GM10847 (cell line): Measurements from ENCODE around the gene CRYGS.

Experiments
- POLR2A ChIP-seq: IDR thresholded peaks from 2 replicates; pipeline ENCODE4 v1.6.1; 2011; ENCODE audit not compliant: insufficient read length; ENCODE audit errors: extremely low read depth

The CRYGS gene

DNA sequence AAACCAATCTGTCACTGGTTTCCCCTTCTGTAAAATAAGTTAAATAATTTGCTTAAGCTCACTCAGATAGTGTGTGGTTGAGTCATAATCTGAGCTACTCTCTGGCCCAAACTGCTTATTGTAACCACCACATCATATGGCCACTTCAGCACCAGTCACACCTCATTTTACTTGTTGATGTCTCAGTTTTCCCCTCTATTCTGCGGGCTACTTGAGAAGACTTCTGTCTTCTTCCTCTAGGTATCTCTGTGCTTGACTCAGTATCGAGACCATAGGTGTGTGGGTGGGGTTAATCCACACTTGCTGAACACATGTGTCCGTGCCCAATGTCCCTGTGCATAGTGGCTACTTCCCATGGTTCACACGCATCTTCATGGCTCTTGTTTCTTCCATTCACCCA lies 32.9 kb downstream of the CRYGS start:
- TF ChIP-seq POLR2A, result no peak

GRCh38 chr3:186510374-186511079 lies 33.7 kb downstream of the CRYGS start:
- TF ChIP-seq POLR2A, result no peak

DNA sequence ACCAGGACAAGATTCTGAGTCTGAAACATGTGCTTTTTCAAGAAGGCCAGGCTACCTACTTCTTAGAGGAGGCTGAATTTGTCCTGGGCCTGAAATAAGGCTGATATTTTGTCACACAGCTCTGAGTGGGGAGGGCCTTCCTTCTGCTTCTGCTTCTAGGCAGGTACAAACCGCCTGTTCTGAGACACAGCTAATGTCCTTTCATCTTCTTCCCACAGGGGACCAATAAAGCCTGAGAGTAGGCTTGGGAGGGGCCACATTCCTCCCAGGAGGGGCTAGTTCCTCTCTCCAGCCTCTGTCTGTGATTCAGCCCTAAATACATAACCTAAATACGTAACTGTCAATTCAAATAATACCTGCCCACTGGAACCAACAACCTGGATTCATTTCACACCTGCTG lies 34.8 kb downstream of the CRYGS start:
- no peak for TF ChIP-seq POLR2A

DNA sequence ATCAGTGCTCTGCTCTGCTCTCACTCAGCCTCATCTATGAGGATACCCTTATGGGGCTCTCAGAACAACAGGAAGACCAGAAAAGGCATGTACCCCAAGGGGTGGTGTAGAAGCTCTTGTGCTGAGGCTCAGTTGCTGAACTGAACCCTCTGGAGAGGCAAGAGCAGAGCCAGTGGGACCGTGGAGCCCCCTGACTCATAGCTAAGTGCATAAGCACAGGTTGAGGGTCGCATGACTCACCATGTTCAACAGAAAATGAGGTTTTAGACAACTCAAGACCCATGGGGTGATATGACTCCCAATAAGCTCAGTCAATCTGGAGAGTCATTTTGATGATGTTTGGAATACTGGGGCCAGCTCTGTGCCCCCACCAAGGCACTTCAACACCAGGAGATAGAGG lies 37.3 kb downstream of the CRYGS start:
- TF ChIP-seq POLR2A, result no peak

DNA sequence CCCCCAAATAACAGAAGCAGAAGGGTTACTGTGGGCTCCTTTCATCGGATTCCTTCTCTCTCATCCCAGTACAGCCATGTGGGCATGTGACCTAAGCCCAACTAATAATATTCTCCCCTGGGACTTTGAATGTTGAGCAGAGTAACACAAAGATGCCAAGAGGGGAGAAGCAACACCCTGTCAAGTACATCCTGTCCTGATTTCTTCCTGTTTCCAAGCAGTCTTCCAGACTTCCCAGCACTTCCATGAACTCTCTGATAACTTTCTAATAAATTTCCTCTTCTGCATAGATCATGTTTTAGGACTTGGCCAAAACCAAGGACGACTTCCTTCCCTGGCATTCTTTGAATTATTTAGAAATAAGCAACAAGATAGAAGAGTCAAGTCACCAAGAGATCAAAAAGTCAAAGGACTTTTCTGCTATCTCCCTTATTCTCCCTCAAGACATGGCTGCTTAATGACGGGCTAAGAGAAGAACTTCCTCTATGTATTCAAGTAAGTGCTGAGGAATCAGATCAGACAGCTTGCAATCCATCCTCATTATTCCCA lies 37.9 kb downstream of the CRYGS start:
- TF ChIP-seq POLR2A, result no peak

DNA sequence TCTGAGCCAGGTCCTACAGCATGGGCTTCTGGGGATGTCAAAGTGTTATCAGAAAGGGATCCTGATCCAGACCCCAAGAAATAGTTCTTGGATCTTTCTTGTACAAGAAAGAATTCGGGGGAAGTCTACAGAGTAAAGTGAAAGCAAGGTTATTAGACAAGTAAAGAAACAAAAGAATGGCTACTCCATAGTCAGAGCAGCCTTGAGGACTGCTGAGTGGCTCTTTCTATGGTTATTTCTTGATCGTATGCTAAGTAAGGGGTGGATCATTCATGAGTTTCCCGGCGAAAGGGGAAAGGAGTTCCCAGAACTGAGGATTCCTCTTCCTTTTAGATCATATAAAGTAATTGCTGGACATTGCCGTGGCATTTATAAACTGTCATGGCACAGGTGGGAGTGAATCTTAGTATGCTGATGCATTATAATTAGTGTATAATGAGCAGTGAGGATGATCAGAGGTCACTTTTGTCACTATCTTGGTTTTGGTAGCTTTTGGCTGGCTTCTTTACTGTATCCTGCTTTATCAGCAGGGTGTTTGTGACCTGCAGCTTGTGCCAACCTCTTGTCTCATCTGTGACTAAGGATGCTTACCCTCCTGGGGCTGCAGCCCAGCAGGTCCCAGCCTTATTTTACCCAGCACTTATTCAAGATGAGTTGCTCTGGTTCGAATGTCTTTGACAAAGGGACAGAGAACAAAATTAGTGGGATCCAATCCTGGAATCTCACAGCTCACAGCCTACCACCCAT lies 41.0 kb downstream of the CRYGS start:
- TF ChIP-seq POLR2A, result no peak

- TF ChIP-seq POLR2A, result no peak
These were observed 41.8 kb downstream of the CRYGS start for GRCh38 chr3:186502138-186502948.

GRCh38 chr3:186497608-186498007 lies 46.6 kb downstream of the CRYGS start:
- TF ChIP-seq POLR2A, result no peak

- no peak for TF ChIP-seq POLR2A
These were observed 47.5 kb downstream of the CRYGS start for GRCh38 chr3:186496635-186497034.

DNA sequence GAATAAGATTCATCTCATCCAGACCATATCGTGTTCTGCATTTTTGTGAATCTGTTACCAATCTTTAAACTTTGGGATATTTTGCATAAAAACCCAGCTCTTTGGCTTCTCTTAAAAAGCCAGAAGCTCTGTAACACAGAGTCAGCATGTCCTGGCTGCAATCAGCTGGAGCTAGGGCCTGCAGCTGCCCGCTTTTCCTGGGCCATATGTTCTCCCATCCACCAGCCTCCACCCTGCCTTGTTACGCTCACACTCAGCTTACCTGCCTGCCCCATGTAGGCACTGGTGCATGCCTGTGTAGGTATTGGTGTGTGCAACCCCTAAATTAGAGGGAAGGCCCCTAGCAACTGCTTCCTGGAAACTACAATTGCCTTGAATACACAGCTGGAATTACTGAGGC lies 48.2 kb downstream of the CRYGS start:
- no peak for TF ChIP-seq POLR2A

GRCh38 chr3:186493525-186494255 lies 50.5 kb downstream of the CRYGS start:
- no peak for TF ChIP-seq POLR2A

- no peak for TF ChIP-seq POLR2A
These were observed 51.7 kb downstream of the CRYGS start for GRCh38 chr3:186492385-186492984.

GRCh38 chr3:186489507-186489906 lies 54.7 kb downstream of the CRYGS start:
- TF ChIP-seq POLR2A, result no peak
